HCT116 (cell line): Measurements from ENCODE around the gene SYNE1. TPM values are rescaled to one million over a fixed set of nuclear protein-coding genes. Genes with fewer than 3 reads are reported as not detected.

Source experiments
- ATAC-seq: fragments of 200-7000 bp; cut with Tn5 transposase; 2 replicates; pipeline ENCODE4 v1.9.1; 2020; ENCODE audit warnings: mild to moderate bottlenecking, moderate library complexity
- BruUV-seq: library from RNA; stranded (reverse); fragments of 400-500 nt; replicated peaks from 2 replicates; lab custom pipeline; 2021; lab: Mats Ljungman, UMichigan
- CTCF ChIA-PET: fragments of 300-600 bp; sonication (Branson Sonifier 250); formaldehyde crosslinking; loops from one replicate; lab custom pipeline; 2021; ENCODE audit warnings: antibody characterized with exemption; lab: Charles Lee
- POLR2A ChIA-PET: fragments of 300-600, 350-600 bp; sonication (Branson Sonifier 250); formaldehyde crosslinking; loops from one replicate; lab custom pipeline; 2021; ENCODE audit warnings: antibody characterized with exemption; lab: Charles Lee
- RAD21 ChIA-PET, 2 experiments: fragments of 300-600 bp; sonication (Branson Sonifier 250); formaldehyde crosslinking; loops; one replicate each; lab custom pipeline; 2023; ENCODE audit warnings: low total read pairs in 2 of 2; ENCODE audit not compliant: uncharacterized antibody in 2 of 2, unreplicated experiment in 2 of 2, low non-redundant PET in 1 of 2; lab: Charles Lee
- DNase-seq: peaks from one replicate; pipeline ENCODE4 v3.0.0-alpha.2; 2010; ENCODE audit warnings: low read depth, low spot score
- H2AFZ ChIP-seq: fragments of 200-600 bp; shearing (Covaris generic), sonication (generic); 2 replicates; pipeline ENCODE4 v1.6.1; 2017; ENCODE audit warnings: low read depth, mixed run types, mixed read lengths, antibody characterized with exemption, low read length; ENCODE audit not compliant: poor library complexity, severe bottlenecking
- H3K27ac ChIP-seq: 2 replicates; pipeline ENCODE4 v1.5.1; 2012; ENCODE audit warnings: low read depth, low read length
- H3K27me3 ChIP-seq: fragments of 200-600 bp; sonication (generic); 2 replicates; pipeline ENCODE4 v1.6.1; 2016; ENCODE audit warnings: mixed run types, low read length, mixed read lengths; ENCODE audit not compliant: insufficient read depth
- H3K36me3 ChIP-seq, 2 experiments: fragments of 200-500 bp in 1 of 2; fragments of 200-600 bp in 1 of 2; sonication (Bioruptor generic) in 1 of 2; sonication (generic) in 1 of 2; 2 replicates each; pipeline versions ENCODE4 v1.5.1 to v1.6.1; 2014 to 2016; ENCODE audit warnings: low read length in 2 of 2, inconsistent platforms in 1 of 2, mixed read lengths in 1 of 2, mixed run types in 1 of 2; ENCODE audit not compliant: insufficient read depth in 2 of 2, control insufficient read depth in 1 of 2
- H3K4me1 ChIP-seq, 2 experiments: fragments of 200-600 bp in 1 of 2; sonication (generic) in 1 of 2; 2 replicates each; pipeline versions ENCODE4 v1.5.1 to v1.6.1; 2012 to 2017; ENCODE audit warnings: low read length in 2 of 2, inconsistent platforms in 1 of 2, mild to moderate bottlenecking in 1 of 2, mixed read lengths in 1 of 2, mixed run types in 1 of 2, moderate library complexity in 1 of 2; ENCODE audit not compliant: insufficient read depth in 2 of 2, control insufficient read depth in 1 of 2
- H3K4me2 ChIP-seq: fragments of 200-600 bp; sonication (generic); 2 replicates; pipeline ENCODE4 v1.6.1; 2017; ENCODE audit warnings: mixed run types, low read length, mixed read lengths
- H3K4me3 ChIP-seq, 2 experiments: fragments of 200-600 bp in 1 of 2; sonication (generic) in 1 of 2; replicated peaks in 1 of 2; 2 replicates each; pipeline ENCODE4 v1.5.1; 2011 to 2016; ENCODE audit warnings: low read length in 2 of 2, control low read depth in 1 of 2, low read depth in 1 of 2, mild to moderate bottlenecking in 1 of 2, mixed read lengths in 1 of 2, mixed run types in 1 of 2
- H3K79me2 ChIP-seq: fragments of 200-600 bp; sonication (generic); 2 replicates; pipeline ENCODE4 v1.6.1; 2017; ENCODE audit warnings: mild to moderate bottlenecking, mixed run types, low read length, moderate library complexity, mixed read lengths; ENCODE audit not compliant: insufficient read depth
- H3K9ac ChIP-seq: fragments of 200-600 bp; sonication (generic); 2 replicates; pipeline ENCODE4 v1.6.1; 2016; ENCODE audit warnings: low read length, mixed read lengths
- H3K9me2 ChIP-seq: fragments of 200-600 bp; sonication (generic), shearing (Covaris generic); 2 replicates; pipeline ENCODE4 v1.6.1; 2017; ENCODE audit warnings: mixed run types, mild to moderate bottlenecking, moderate library complexity; ENCODE audit not compliant: insufficient read depth
- H3K9me3 ChIP-seq, 2 experiments: fragments of 200-500 bp in 1 of 2; fragments of 200-600 bp in 1 of 2; sonication (Bioruptor generic) in 1 of 2; sonication (generic) in 1 of 2; 2 replicates each; pipeline ENCODE4 v1.6.1; 2014 to 2017; ENCODE audit warnings: low read length in 2 of 2, mixed read lengths in 2 of 2, inconsistent platforms in 1 of 2, low read depth in 1 of 2, mild to moderate bottlenecking in 1 of 2, mixed run types in 1 of 2, moderate library complexity in 1 of 2; ENCODE audit not compliant: control insufficient read depth in 1 of 2, insufficient read depth in 1 of 2
- H4K20me1 ChIP-seq: fragments of 200-600 bp; sonication (generic), shearing (Covaris generic); 2 replicates; pipeline ENCODE4 v1.6.1; 2017; ENCODE audit warnings: mixed run types, mild to moderate bottlenecking, moderate library complexity; ENCODE audit not compliant: insufficient read depth
- CBX3 ChIP-seq: IDR thresholded peaks from 2 replicates; pipeline ENCODE4 v1.6.1; 2012; ENCODE audit warnings: low read depth
- CEBPB ChIP-seq: IDR thresholded peaks from 2 replicates; pipeline ENCODE4 v1.6.1; 2012; ENCODE audit warnings: low read depth
- EZH2 ChIP-seq: fragments of 200-600 bp; sonication (generic); IDR thresholded peaks from 2 replicates; pipeline ENCODE4 v1.6.1; 2017; ENCODE audit warnings: antibody characterized with exemption, mixed run types
- EZH2phosphoT487 ChIP-seq: fragments of 200-600 bp; IDR thresholded peaks from 2 replicates; pipeline ENCODE4 v1.6.1; 2018; ENCODE audit warnings: antibody characterized with exemption, borderline replicate concordance
- JUND ChIP-seq: IDR thresholded peaks from 2 replicates; pipeline ENCODE4 v1.6.1; 2012
- POLR2AphosphoS5 ChIP-seq: IDR thresholded peaks from 2 replicates; pipeline ENCODE4 v1.6.1; 2011; ENCODE audit warnings: mild to moderate bottlenecking, low read depth, low read length, moderate library complexity
- RAD21 ChIP-seq: IDR thresholded peaks from 2 replicates; pipeline ENCODE4 v1.6.1; 2012; ENCODE audit warnings: low read depth, mild to moderate bottlenecking
- REST ChIP-seq: IDR thresholded peaks from 2 replicates; pipeline ENCODE4 v1.6.1; 2012; ENCODE audit warnings: low read depth
- SIN3A ChIP-seq: IDR thresholded peaks from 2 replicates; pipeline ENCODE4 v1.6.1; 2012; ENCODE audit warnings: low read depth
- SP1 ChIP-seq: IDR thresholded peaks from 2 replicates; pipeline ENCODE4 v1.6.1; 2012; ENCODE audit warnings: low read depth
- YY1 ChIP-seq: IDR thresholded peaks from 2 replicates; pipeline ENCODE4 v1.6.1; 2011; ENCODE audit warnings: low read length, low read depth, moderate library complexity, mild to moderate bottlenecking; ENCODE audit not compliant: insufficient replicate concordance; ENCODE audit errors: extremely low read depth
- ZFX ChIP-seq: fragments of 450-650 bp; IDR thresholded peaks from 2 replicates; pipeline ENCODE4 v1.6.1; 2017
- ZNF274 ChIP-seq: fragments of 200-500 bp; sonication (Bioruptor generic); IDR thresholded peaks from 2 replicates; pipeline ENCODE4 v1.6.1; 2014; ENCODE audit warnings: mild to moderate bottlenecking, low read depth, low read length, inconsistent platforms
- intact Hi-C: fragments of 100-400 bp; cut with micrococcal nuclease; formaldehyde crosslinking; loops from 2 replicates; pipeline ENCODE4 v1.10.0; 2022
- total RNA-seq: library from RNA; stranded (reverse); gene quantifications from one replicate; pipeline ENCODE4 v1.2.1, GENCODE V29; 2021; ENCODE audit not compliant: unreplicated experiment
- TF ChIP-seq, protein P1 (sequence below): IDR thresholded peaks from 2 replicates; pipeline ENCODE4 v1.6.1; 2012
- TF ChIP-seq, protein P2 (sequence below): IDR thresholded peaks from 2 replicates; pipeline ENCODE4 v1.6.1; 2012

The SYNE1 gene
- total RNA-seq, 1 experiment from 2014 or later, result 5.4 TPM

DNA sequence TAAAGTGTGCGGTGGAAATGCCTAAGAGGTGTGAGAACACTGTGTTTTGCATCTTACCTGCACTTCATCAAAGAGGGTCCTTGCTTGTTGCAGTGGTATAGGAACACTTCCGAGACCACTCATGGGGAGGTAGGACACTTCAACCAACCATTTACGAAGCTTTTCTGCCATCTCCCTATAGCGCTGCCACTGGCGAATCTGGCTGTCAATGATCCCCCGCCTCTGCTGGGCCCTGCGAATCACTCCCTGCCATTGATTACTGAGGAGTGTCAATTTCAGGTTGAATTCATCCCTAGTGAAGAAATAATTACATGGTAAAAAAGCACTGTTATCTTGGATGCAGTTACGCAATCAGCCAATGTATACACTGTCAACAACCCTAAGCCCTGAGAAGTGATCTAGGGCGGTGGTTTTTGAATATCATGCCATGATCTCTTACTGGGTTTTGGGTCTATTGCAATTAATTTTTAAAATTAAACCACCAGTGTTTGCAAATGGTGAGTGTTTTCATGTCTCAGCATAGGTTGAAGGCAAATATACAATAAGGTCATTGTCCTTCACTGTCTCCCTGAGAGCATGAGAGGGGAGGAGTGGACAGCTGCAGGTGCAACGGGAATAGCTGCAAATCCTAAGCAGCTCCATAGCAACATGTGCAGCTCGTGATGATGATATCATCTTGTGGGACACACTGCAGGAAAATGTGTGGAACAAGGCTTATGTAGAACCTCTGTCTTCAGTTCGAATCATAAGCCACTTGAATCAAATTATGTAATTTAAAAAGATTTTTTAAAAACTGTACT is 429.0 kb downstream of the SYNE1 start:
- Histone ChIP-seq H3K9ac (no peak overlapping the region), H3K9me2 (no peaks in the 10 kb centered on the region), H3K4me2 (no peak overlapping the region), H2AFZ (no peak overlapping the region), H3K36me3 (no peaks in the 10 kb centered on the region), H3K27ac (no peak overlapping the region), H3K4me1 (no peaks in the 10 kb centered on the region), H3K27me3 (no peaks in the 10 kb centered on the region), H3K4me3 (no peak overlapping the region), H3K9me3 (no peaks in the 10 kb centered on the region), H3K79me2 (no peaks in the 10 kb centered on the region), H4K20me1 (no peaks in the 10 kb centered on the region)
- TF ChIP-seq, protein P1, sequence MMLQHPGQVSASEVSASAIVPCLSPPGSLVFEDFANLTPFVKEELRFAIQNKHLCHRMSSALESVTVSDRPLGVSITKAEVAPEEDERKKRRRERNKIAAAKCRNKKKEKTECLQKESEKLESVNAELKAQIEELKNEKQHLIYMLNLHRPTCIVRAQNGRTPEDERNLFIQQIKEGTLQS, result no peak
- TF ChIP-seq ZNF274, result no peak
- TF ChIP-seq RAD21, result no peak
- TF ChIP-seq SP1, result no peak
- no peak for TF ChIP-seq ZFX
- TF ChIP-seq EZH2, result no peak
- TF ChIP-seq, protein P2, sequence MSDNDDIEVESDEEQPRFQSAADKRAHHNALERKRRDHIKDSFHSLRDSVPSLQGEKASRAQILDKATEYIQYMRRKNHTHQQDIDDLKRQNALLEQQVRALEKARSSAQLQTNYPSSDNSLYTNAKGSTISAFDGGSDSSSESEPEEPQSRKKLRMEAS, result no peak
- TF ChIP-seq JUND, result no peak
- TF ChIP-seq YY1, result no peak
- no peak for TF ChIP-seq CBX3
- no peak for TF ChIP-seq REST
- TF ChIP-seq CEBPB, result no peak
- no peak for TF ChIP-seq SIN3A
- no peak for TF ChIP-seq POLR2AphosphoS5
- TF ChIP-seq EZH2phosphoT487, result no peak
- ChIA-PET CTCF (no interaction called here), RAD21 (no interaction called here), POLR2A (no interaction called here)
- intact Hi-C loops, result loop anchor here (2.0 kb wide), 1 partner anchor 149 kb away; no protein-coding TSS in a partner anchor
- DNase-seq (no peak), ATAC-seq (no peak)
- no TSS peak for BruUV-seq
